ENCODE data around the gene CD80. TPM values are rescaled to one million over a fixed set of nuclear protein-coding genes. Genes with fewer than 3 reads are reported as not detected.
A peak's percentile ranks its signal among the peaks of the same experiment; 100 is the strongest.

The CD80 gene
- total and polyA plus RNA-seq, 10 of the 15 experiments (the other 5 are each of a cell fraction or from before 2014, with no cell fraction given), result 41.4 to 137 (median 58.1) TPM

GRCh38 chr3:119557192-119557876, 2.1 kb downstream of the CD80 start:
- TF ChIP-seq POLR2AphosphoS5 (IDR thresholded peaks at IDR 0.05; ENCODE audit: low read length) (peak; percentile 63), CHD1 (IDR thresholded peaks at IDR 0.05; ENCODE audit: low read depth, low read length) (0 out of 2 replicates have a peak, but pooled peaks have one; percentile 65), PAX8 (IDR thresholded peaks at IDR 0.05) (no peak), SREBF2 (IDR thresholded peaks at IDR 0.05; ENCODE audit: low read length) (no peak), NFYA (IDR thresholded peaks at IDR 0.05; ENCODE audit: borderline replicate concordance, low read depth, low read length) (no peak), SMAD5 (IDR thresholded peaks at IDR 0.05; ENCODE audit: low read depth) (peak; percentile 3; the same call in 1 of the 2 replicates), PKNOX1 (IDR thresholded peaks at IDR 0.05) (0 out of 2 replicates have a peak, but pooled peaks have one; percentile 7), POU2F2 (IDR thresholded peaks at IDR 0.05; ENCODE audit: borderline replicate concordance, low read depth, low read length) (0 out of 3 replicates have a peak, but pooled peaks have one; percentile 44), NRF1 (conservative IDR thresholded peaks at IDR 0.05; ENCODE audit: low read depth, low read length) (no peak), CBFB (IDR thresholded peaks at IDR 0.05; ENCODE audit: low read depth) (no peak), ATF7 (IDR thresholded peaks at IDR 0.05; ENCODE audit: low read depth) (peak; percentile 68), POLR2A (IDR thresholded peaks at IDR 0.05; ENCODE audit: low read depth, low read length) (peak; percentile 49; the same call in 1 of the 2 replicates), IKZF1 (conservative IDR thresholded peaks at IDR 0.05) (0 out of 2 replicates have a peak, but pooled peaks have one; percentile 13), CREM (IDR thresholded peaks at IDR 0.05; ENCODE audit: low read depth) (peak; percentile 27; the same call in 1 of the 2 replicates)
- TF ChIP-seq, protein P1, sequence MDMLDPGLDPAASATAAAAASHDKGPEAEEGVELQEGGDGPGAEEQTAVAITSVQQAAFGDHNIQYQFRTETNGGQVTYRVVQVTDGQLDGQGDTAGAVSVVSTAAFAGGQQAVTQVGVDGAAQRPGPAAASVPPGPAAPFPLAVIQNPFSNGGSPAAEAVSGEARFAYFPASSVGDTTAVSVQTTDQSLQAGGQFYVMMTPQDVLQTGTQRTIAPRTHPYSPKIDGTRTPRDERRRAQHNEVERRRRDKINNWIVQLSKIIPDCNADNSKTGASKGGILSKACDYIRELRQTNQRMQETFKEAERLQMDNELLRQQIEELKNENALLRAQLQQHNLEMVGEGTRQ (IDR thresholded peaks at IDR 0.05; ENCODE audit: borderline replicate concordance, low read depth, low read length), result no peak
- TF ChIP-seq, protein P2, sequence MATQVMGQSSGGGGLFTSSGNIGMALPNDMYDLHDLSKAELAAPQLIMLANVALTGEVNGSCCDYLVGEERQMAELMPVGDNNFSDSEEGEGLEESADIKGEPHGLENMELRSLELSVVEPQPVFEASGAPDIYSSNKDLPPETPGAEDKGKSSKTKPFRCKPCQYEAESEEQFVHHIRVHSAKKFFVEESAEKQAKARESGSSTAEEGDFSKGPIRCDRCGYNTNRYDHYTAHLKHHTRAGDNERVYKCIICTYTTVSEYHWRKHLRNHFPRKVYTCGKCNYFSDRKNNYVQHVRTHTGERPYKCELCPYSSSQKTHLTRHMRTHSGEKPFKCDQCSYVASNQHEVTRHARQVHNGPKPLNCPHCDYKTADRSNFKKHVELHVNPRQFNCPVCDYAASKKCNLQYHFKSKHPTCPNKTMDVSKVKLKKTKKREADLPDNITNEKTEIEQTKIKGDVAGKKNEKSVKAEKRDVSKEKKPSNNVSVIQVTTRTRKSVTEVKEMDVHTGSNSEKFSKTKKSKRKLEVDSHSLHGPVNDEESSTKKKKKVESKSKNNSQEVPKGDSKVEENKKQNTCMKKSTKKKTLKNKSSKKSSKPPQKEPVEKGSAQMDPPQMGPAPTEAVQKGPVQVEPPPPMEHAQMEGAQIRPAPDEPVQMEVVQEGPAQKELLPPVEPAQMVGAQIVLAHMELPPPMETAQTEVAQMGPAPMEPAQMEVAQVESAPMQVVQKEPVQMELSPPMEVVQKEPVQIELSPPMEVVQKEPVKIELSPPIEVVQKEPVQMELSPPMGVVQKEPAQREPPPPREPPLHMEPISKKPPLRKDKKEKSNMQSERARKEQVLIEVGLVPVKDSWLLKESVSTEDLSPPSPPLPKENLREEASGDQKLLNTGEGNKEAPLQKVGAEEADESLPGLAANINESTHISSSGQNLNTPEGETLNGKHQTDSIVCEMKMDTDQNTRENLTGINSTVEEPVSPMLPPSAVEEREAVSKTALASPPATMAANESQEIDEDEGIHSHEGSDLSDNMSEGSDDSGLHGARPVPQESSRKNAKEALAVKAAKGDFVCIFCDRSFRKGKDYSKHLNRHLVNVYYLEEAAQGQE (IDR thresholded peaks at IDR 0.05; ENCODE audit: low read depth, low read length), result no peak
- Histone ChIP-seq H3K9ac (ENCODE audit: control insufficient read depth, insufficient read depth, low read length) (peak overlapping the region; percentile 99), H3K9me3 (replicated peaks; ENCODE audit: control insufficient read depth, insufficient read depth, low read length) (no peaks in the 10 kb centered on the region), H3K4me1 (ENCODE audit: control insufficient read depth, insufficient read depth, low read length) (peaks cover 27% of the 10 kb centered on the region), H3K27me3 (replicated peaks in 1 of 2; ENCODE audit: control insufficient read depth in 2 of 2, insufficient read depth in 2 of 2, low read length in 1 of 2) (no peaks in the 10 kb centered on the region), H3K36me3 (ENCODE audit: control insufficient read depth in 2 of 2, insufficient read depth in 2 of 2, low read length in 1 of 2) (peaks cover 0 to 3% of the 10 kb centered on the region in 2 experiments; a peak in 1 of 4 replicates), H3K4me3 (peak overlapping the region; percentile 76), H4K20me1 (ENCODE audit: control insufficient read depth, insufficient read depth) (no peaks in the 10 kb centered on the region), H3K79me2 (ENCODE audit: control insufficient read depth, insufficient read depth, low read length) (peaks cover 97% of the 10 kb centered on the region), H3K27ac (ENCODE audit: control insufficient read depth, insufficient read depth) (peak overlapping the region; percentile 98), H2AFZ (ENCODE audit: control insufficient read depth, low read depth, low read length) (no peak overlapping the region), H3K4me2 (ENCODE audit: control insufficient read depth, insufficient read depth) (peak overlapping the region; percentile 98)
- no TSS peak for BruUV-seq (replicated peaks)
- in situ Hi-C loops (cut with MboI), result no loop called here
- ChIA-PET RAD21 (ENCODE audit: unreplicated experiment) (interaction anchor here (1.3 to 11.9 kb wide), 11 partner anchors 15 to 317 kb away, joined by 3 to 239 read pairs (median 6); partner anchors contain the start of genes B4GALT4, COX17, PLA1A and TIMMDC1), CTCF (interaction anchor here (0.7 to 6.0 kb wide), 11 partner anchors 24 to 123 kb away, joined by 3 to 60 read pairs (median 10); partner anchors contain the start of genes COX17, PLA1A, TIMMDC1 and TMEM39A), SMC1A (ENCODE audit: uncharacterized antibody, unreplicated experiment) (interaction anchor here (0.9 to 8.9 kb wide), 25 partner anchors 8 to 258 kb away, joined by 3 to 151 read pairs (median 4); partner anchors contain the start of genes COX17, PLA1A and TIMMDC1), POLR2A (interaction anchor here (0.9 to 6.4 kb wide), 12 partner anchors 23 to 123 kb away, joined by 3 to 104 read pairs (median 6); partner anchors contain the start of genes ADPRH, COX17 and PLA1A)
- ATAC-seq, result no peak
- WGBS (ENCODE audit: insufficient coverage, insufficient replicate concordance, low lambda C conversion rate, missing lambda C conversion rate), result 2% methylated on average over 7 of the region's 7 CpGs
- no peak for DNase-seq (ENCODE audit: low read depth, low spot score)
- intact Hi-C loops (cut with micrococcal nuclease; ENCODE audit: unreplicated experiment), result loop anchor here (5.0 to 10.0 kb wide), 3 partner anchors 235 to 537 kb away; partner anchors contain the start of gene GSK3B
- FAIRE-seq, result no peak
